HG02610 (cell line): ENCODE measurements around the gene SLCO2A1.

ENCODE experiments used
- ATAC-seq: cut with Tn5 transposase; IDR thresholded peaks from one replicate; pipeline ENCODE4 v1.9.1; 2021; ENCODE audit warnings: mild to moderate bottlenecking, moderate library complexity; ENCODE audit not compliant: unreplicated experiment

Gene SLCO2A1

DNA sequence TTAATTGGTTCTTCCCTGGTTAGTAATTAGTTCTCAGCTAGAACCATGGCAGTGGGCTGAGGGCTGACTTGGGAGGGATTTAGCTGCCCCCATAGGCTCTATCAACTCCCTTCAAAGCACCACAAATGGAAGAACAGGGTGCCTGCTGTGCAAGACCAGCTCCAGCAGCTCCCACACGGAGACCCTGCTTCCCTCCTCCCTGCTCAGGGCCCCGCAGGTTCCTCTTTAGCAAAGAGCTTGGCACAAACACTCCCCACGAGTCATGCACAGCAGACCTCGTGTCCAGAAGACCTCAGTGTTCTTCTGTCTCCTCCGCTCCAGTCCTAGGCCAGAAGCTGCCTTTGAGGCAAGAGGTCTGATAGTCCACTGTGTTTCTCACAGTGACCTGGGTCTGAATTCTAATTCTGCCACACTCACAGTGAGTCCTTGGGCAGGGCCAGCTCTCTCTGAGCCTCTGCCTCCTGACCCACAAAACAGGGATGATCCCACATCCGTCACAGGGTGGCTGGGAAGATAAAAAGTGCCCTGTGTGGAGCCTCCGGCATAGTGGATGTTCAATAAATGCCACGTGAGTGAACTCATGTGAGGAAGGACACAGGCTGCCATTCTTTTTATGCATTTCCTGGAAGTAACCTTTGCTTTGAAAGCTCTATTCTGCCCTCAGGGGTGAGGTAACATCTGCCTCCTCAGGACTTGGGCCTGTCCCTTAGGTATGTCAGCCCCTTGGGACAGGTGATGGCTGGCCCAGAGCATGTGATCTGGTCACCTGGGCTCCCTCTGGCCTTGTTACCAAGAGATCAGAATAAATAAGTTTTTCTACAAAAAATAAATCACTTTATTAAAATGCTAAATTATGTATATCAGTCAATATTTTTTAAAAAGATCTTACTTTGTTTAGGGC lies 141.7 kb downstream of the SLCO2A1 start:
- no peak for ATAC-seq

DNA sequence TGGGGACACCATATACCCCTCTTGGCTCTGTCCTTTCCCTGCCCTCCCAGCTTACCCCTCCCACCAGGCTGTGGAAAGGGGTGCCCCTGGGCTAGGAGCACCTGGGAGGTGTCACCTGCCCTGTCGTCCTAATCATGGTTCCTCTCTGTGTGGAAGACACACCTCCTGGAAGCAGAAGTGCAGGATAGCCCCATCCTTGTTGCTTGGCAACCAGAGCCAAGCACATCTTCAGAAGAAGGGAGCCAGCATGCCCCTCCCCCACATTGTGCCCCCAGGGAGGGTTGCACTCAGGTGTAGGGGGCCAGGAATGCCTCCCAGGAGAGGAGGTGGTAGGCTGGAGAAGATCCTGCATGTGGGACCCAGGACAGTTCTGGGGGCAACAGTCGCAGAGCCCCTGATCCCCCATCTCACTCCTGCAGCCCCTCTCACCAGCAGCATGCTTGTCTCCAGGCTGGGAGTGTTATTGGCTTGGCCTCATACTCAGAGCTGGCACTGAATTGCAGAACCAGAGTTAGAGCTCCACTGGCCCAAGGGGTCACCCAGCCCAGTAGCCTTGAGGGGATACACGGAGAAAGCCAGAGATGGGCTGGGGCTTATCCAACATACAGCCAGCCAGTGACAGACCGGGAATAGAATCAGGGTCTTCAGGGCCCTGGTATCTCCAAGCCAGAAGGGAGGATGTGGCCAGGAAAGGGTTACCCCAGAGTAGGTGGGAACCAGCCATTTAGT lies 142.5 kb downstream of the SLCO2A1 start:
- ATAC-seq: no peak

DNA sequence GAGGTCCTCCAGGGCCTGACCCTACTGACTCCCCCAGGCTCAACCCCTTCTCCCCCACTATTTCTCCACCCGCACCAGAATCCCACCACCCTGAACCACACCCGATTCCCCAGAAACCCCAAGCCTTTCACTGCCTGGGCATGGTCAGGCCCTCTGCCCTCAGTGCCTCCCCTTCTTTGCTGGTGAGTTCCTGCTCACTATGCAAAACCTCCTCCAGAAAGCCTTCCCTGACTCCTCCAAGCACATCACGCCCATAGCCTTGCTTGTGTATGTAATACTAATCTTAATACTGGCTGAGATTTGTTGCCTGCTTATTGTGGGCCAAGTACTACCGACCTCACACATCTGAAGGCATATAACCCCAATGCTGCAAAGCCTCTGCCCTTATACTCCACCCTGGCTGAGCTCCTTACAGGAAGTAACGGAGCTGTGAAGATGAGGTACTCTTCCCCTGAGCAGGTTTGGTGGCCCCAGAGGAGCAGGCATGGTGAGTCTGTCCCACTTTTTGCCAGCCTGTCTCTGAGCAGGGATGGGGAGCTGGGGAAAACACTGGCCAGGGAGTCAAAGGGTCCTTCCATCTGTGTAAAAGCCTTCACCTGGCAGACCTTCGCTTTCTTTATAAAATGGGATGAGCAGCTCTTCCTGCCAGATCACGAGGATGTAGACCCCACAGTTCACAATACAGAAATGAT lies 143.5 kb downstream of the SLCO2A1 start:
- no peak for ATAC-seq

- ATAC-seq: no peak
Observed at GRCh38 chr3:133884887-133885711, 144.6 kb downstream of the SLCO2A1 start.

- no peak for ATAC-seq
Observed at GRCh38 chr3:133884054-133884886, 145.5 kb downstream of the SLCO2A1 start.

DNA sequence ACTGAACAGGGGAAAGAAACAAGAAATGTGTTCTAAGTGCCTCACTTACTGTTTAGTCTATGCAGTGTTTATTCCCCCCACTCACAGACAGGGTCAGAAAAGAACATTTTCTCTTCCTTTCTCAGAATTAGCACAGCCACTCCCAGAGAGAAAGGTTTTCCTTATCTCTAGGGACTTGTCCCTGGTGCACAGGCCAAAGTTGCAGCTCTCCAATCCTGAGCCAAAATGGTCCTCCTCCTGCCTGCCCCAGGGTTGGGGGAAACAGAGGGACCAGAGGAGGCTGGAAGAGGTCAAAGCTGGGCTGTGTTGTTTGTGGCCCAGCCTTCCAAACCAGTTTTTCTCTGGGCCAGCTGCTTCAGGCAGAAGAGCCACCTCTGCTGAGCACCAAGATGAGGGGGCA lies 146.1 kb downstream of the SLCO2A1 start:
- ATAC-seq: no peak

GRCh38 chr3:133882986-133883586 lies 146.6 kb downstream of the SLCO2A1 start:
- ATAC-seq: no peak

GRCh38 chr3:133881939-133882825 lies 147.5 kb downstream of the SLCO2A1 start:
- no peak for ATAC-seq

DNA sequence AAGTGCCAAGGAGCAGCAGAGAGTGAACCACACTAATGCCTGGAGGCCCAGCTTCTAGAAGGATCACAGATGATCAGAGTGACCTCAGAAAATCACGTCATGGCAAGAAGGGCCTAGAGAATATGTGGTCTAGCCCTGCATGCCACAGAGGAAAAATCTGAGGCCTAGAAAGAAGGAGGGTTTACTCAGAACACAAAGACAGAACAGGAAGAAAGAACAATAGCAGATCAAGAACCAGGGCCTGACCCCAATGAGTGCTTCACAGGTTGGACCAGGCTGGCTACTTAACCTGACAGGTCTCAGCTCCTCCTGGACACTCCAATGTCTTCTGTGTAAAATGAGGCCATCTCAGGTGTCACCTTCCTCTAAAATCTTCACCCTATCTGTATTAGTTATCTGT lies 148.2 kb downstream of the SLCO2A1 start:
- ATAC-seq: no peak

GRCh38 chr3:133880886-133881455 lies 148.8 kb downstream of the SLCO2A1 start:
- ATAC-seq: no peak

DNA sequence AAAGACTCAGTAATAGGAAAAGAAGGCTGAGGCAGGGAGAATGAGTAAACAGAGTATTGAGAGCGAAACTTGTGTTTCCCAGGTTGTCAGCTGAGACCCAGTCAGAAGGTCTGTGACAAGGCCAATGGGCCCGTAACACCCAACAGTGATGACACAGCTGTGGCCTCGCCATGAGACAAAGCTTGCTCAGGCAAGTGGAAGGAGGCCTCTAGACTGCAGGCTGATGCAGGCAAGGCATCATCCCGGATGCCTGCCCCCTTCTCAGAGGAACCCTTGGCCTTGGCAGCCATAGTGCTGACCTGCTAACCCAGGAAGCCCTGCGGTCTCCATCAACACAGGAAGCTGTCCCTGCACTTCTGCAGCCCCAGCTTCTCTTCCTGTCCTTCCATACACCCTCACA lies 149.4 kb downstream of the SLCO2A1 start:
- ATAC-seq: peak; percentile 78

- ATAC-seq: no peak
Observed at GRCh38 chr3:133878518-133878917, 151.2 kb downstream of the SLCO2A1 start.
